Retinal pigment epithelial cell (primary cell): Measurements from ENCODE around the gene MRPL37.

Experiments
- DNase-seq: peaks from one replicate; pipeline ENCODE4 v3.0.0-alpha.2; 2010; ENCODE audit warnings: low read depth
- H3K4me3 ChIP-seq: 2 replicates; pipeline ENCODE4 v1.5.1; 2011; ENCODE audit warnings: mild to moderate bottlenecking, low read length, control low read depth, moderate library complexity
- TF ChIP-seq, protein P1 (sequence below): conservative IDR thresholded peaks from 2 replicates; pipeline ENCODE4 v1.5.1; 2011; ENCODE audit warnings: low read depth, low read length, control low read depth, inconsistent platforms

MRPL37 gene

DNA sequence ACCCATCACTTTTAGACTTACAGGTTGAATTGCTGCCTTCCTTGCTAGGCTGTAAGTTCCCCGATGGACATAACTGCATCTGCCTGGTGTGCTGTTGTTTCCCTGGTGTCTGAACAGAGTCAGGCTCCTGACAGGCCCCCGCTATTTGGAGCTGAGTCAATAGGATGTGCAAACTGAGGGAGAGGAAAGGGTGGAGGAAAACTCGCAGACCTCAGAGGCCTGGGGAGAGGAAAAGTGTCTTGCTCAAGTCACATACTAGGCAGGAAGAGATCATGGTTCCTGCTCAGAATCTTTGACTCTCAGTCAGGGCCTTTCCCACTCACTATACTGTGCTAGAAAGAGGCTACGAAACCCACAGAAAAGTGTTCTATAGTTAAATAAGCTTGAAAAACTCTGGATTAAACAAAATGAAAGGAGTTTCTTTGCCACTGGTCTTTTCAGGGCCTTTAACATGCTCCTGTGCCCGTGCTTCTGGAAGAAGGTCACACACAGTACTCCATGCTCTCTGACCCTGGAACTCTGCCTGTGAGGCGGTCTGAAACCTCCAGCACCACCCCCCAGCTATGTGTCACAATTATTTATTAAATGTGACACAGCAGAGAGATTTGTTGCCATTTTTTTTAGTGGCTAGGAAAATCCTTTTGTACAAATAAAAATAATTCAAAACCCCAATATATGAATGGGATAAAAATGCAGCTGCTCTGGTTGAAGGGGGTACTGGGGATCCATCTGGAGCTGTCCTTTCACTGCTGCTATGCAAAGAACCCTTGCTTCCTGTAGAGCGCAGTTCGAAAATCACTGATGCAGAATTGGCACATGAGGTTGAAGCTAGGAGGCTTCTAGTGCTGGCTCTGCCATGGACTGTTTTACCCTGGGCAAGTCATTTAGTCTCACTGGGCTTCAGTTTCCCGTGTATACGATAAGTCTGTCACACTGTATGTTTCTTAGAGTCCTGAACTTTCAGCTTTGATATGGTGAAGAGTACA lies 27.1 kb upstream of the MRPL37 start:
- no peak overlapping the region for H3K4me3 ChIP-seq
- DNase-seq: no peak
- TF ChIP-seq, protein P1, sequence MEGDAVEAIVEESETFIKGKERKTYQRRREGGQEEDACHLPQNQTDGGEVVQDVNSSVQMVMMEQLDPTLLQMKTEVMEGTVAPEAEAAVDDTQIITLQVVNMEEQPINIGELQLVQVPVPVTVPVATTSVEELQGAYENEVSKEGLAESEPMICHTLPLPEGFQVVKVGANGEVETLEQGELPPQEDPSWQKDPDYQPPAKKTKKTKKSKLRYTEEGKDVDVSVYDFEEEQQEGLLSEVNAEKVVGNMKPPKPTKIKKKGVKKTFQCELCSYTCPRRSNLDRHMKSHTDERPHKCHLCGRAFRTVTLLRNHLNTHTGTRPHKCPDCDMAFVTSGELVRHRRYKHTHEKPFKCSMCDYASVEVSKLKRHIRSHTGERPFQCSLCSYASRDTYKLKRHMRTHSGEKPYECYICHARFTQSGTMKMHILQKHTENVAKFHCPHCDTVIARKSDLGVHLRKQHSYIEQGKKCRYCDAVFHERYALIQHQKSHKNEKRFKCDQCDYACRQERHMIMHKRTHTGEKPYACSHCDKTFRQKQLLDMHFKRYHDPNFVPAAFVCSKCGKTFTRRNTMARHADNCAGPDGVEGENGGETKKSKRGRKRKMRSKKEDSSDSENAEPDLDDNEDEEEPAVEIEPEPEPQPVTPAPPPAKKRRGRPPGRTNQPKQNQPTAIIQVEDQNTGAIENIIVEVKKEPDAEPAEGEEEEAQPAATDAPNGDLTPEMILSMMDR: no peak

GRCh38 chr1:54173681-54174080 lies 26.3 kb upstream of the MRPL37 start:
- no peak for DNase-seq
- no peak overlapping the region for H3K4me3 ChIP-seq
- TF ChIP-seq, protein P1: no peak

DNA sequence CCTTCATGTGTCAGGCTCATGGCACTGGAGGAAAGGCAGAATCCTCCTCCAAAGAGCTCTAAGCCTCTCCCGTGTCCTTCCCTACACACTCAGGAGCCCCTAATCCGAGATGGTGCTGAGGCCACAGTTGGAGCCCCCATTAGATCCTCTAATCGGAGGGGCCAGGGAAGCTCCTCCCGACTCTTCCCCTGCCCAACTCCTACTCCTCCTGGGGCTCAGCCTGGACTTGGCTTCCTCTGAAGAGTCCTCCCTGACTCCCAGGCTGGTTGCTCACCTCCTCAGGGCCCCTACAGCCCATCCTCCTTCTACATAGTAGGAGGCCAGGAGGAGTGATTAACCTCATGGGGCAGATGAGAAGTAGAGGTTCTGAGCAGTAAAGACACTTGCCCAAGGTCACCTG lies 25.9 kb upstream of the MRPL37 start:
- TF ChIP-seq, protein P1: no peak
- no peak overlapping the region for H3K4me3 ChIP-seq
- DNase-seq: no peak

GRCh38 chr1:54176621-54177327 lies 23.2 kb upstream of the MRPL37 start:
- no peak for DNase-seq
- no peak overlapping the region for H3K4me3 ChIP-seq
- TF ChIP-seq, protein P1: no peak

DNA sequence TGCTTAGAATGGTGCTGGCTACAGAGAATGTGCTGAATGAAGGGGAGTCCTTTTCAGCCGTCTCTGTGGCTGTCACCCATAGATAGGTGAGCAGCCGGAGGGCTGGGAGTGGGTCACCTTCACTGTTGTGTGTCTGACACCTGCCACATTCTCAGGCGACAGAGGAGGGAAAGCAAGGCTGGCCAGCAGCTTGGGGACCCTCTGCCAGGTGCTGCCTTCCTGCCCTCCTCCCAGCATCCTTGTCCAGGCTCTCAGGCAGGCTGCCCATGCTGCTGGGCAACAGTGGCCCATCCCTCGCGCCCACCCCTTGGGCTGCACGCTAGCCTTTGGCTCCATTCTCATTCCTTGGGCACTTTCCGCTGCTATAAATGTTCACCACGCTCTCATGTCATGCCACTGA lies 22.2 kb upstream of the MRPL37 start:
- DNase-seq: no peak
- H3K4me3 ChIP-seq: no peak overlapping the region
- TF ChIP-seq, protein P1: no peak

GRCh38 chr1:54178296-54179070 lies 21.5 kb upstream of the MRPL37 start:
- TF ChIP-seq, protein P1: no peak
- no peak overlapping the region for H3K4me3 ChIP-seq
- DNase-seq: no peak
